Measurements from ENCODE around the gene PROP1. TPM values are rescaled to one million over a fixed set of nuclear protein-coding genes. Genes with fewer than 3 reads are reported as not detected.
"Not testable (repeated sequence)": the region's sequence is repeated elsewhere in the genome, so short reads cannot be mapped to it uniquely, and the experiment has no call there.

The PROP1 gene
- total and polyA plus RNA-seq, 2 of the 4 experiments (the other 2 are of a cell fraction): not detected

DNA sequence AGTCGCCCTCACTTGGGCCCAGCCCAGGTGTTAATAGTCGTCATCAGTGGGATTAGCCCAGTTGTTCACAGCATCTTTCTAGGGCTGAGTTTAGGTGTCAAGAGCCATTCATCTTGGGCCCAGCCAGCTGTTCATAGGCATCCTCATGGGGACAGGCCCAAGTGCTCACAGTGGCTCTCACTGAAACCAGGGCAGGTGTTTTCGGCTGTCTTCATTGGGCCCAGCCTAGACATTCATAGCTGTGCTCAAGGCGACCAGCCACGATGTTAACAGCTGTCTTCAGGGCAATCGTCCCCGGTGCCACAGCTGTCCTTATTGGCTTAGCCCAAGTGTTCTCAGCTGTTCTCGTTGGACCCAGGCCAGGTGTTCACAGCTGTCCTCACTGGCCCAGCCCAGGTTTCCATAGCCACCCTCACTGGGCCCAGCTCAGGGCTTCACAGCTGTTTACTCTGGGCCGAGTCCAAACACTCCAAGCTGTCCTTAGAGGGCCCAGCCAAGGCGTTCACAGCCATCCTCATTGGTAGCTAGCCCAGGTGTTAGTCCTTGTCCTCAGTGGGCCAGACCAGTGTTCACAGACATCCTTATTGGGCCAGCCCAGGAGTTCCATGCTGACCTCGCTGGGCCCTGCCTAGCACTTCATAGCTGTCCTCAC, 23.5 kb upstream of the PROP1 start:
- in situ Hi-C loops (cut with MboI; ENCODE audit: low sequenced_read_pairs); POLR2A ChIA-PET (ENCODE audit: unreplicated experiment); H4K5ac ChIP-seq (ENCODE audit: low read depth, low read length): not testable (repeated sequence)

DNA sequence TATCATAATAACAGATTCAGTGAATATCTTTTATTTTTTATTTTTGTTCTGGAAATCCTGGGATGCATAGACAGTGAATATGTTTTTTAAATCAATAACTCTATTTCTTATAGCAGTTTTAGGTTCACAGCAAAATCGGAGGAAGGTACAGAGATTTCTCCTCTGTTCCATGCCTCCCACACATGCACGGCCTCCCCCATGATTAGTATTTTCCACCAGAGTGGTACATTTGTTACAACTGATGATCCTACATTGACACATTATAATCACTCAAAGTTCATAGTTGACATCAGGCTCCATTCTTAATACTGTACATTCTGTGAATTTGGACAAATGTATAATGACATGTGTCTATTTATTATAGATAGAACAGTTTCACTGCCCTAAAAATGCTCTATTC, 16.7 kb upstream of the PROP1 start:
- H3K9me3 ChIP-seq (ENCODE audit: control insufficient read depth, insufficient read depth, low read length); H2BK5ac ChIP-seq (ENCODE audit: low read depth, low read length, poor library complexity, severe bottlenecking); H3K23ac ChIP-seq (ENCODE audit: low read depth, low read length); BruUV-seq (replicated peaks); CTCF ChIA-PET; H3K9me1 ChIP-seq (ENCODE audit: insufficient read depth, low read length); H3K56ac ChIP-seq (ENCODE audit: extremely low read depth, insufficient read depth, low read length); dilution Hi-C loops (cut with HindIII; ENCODE audit: low sequenced_read_pairs, unreplicated experiment); H3K27me3 ChIP-seq (ENCODE audit: control insufficient read depth, insufficient read depth, low read length); H3K4me2 ChIP-seq (ENCODE audit: low read depth, low read length); H3K14ac ChIP-seq (replicated peaks; ENCODE audit: low read depth, low read length); H4K8ac ChIP-seq (ENCODE audit: low read depth in 2 of 2, low read length in 2 of 2); H4K20me1 ChIP-seq (ENCODE audit: insufficient read depth, low read length); H2BK120ac ChIP-seq (ENCODE audit: low read depth, low read length); H3K18ac ChIP-seq (ENCODE audit: low read depth, low read length); H3K4ac ChIP-seq (ENCODE audit: low read depth, low read length); H3K27ac ChIP-seq (ENCODE audit: insufficient read depth, low read length); in situ Hi-C loops (cut with MboI; ENCODE audit: low sequenced_read_pairs); H3K79me1 ChIP-seq (ENCODE audit: low read depth in 1 of 2, low read length in 2 of 2); H3K4me3 ChIP-seq (ENCODE audit: insufficient read depth, low read depth, low read length); H2AK9ac ChIP-seq (replicated peaks; ENCODE audit: low read depth, low read length, poor library complexity); H3K36me3 ChIP-seq (ENCODE audit: control insufficient read depth, insufficient read depth, low read length); H4K91ac ChIP-seq (ENCODE audit: insufficient read depth, low read depth, low read length); H2AFZ ChIP-seq (replicated peaks; ENCODE audit: low read length, poor library complexity); DNase-seq; H3K9ac ChIP-seq (ENCODE audit: low read depth, low read length); H3K4me1 ChIP-seq (ENCODE audit: control insufficient read depth, insufficient read depth, low read length); H2BK20ac ChIP-seq (ENCODE audit: low read depth, low read length); POLR2A ChIA-PET (ENCODE audit: unreplicated experiment); H2BK15ac ChIP-seq (ENCODE audit: low read depth, low read length); H2AK5ac ChIP-seq (ENCODE audit: low read depth, low read length); ATAC-seq (ENCODE audit: low read depth); H4K5ac ChIP-seq (ENCODE audit: low read depth, low read length); intact Hi-C loops (cut with micrococcal nuclease): not testable (repeated sequence)
- WGBS, 2 experiments (ENCODE audit: extremely low coverage in 2 of 2, insufficient read length in 1 of 2): no CpG with 5 or more reads among the region's 2 CpGs

More for the DNA sequence above, 23.5 kb upstream of the PROP1 start:
- H4K8ac ChIP-seq (ENCODE audit: low read depth in 2 of 2, low read length in 2 of 2); H3K4ac ChIP-seq (ENCODE audit: low read depth, low read length); ATAC-seq (ENCODE audit: low read depth); DNase-seq; H2BK20ac ChIP-seq (ENCODE audit: low read depth, low read length); H3K9me1 ChIP-seq (ENCODE audit: insufficient read depth, low read length); H3K56ac ChIP-seq (ENCODE audit: extremely low read depth, insufficient read depth, low read length); H3K18ac ChIP-seq (ENCODE audit: low read depth, low read length); intact Hi-C loops (cut with micrococcal nuclease); BruUV-seq (replicated peaks); H3K79me1 ChIP-seq (ENCODE audit: low read depth in 1 of 2, low read length in 2 of 2); H4K20me1 ChIP-seq (ENCODE audit: insufficient read depth, low read length); H2BK120ac ChIP-seq (ENCODE audit: low read depth, low read length); H3K9me3 ChIP-seq (ENCODE audit: control insufficient read depth, insufficient read depth, low read length); H3K27me3 ChIP-seq (ENCODE audit: control insufficient read depth, insufficient read depth, low read length); H3K9ac ChIP-seq (ENCODE audit: low read depth, low read length); H3K36me3 ChIP-seq (ENCODE audit: control insufficient read depth, insufficient read depth, low read length); H2AK5ac ChIP-seq (ENCODE audit: low read depth, low read length); H3K4me2 ChIP-seq (ENCODE audit: low read depth, low read length); CTCF ChIA-PET; H4K91ac ChIP-seq (ENCODE audit: insufficient read depth, low read depth, low read length); dilution Hi-C loops (cut with HindIII; ENCODE audit: low sequenced_read_pairs, unreplicated experiment); H2AFZ ChIP-seq (replicated peaks; ENCODE audit: low read length, poor library complexity); H2AK9ac ChIP-seq (replicated peaks; ENCODE audit: low read depth, low read length, poor library complexity); H3K27ac ChIP-seq (ENCODE audit: insufficient read depth, low read length); H3K23ac ChIP-seq (ENCODE audit: low read depth, low read length); H3K4me1 ChIP-seq (ENCODE audit: control insufficient read depth, insufficient read depth, low read length); H2BK15ac ChIP-seq (ENCODE audit: low read depth, low read length); H2BK5ac ChIP-seq (ENCODE audit: low read depth, low read length, poor library complexity, severe bottlenecking); H3K14ac ChIP-seq (replicated peaks; ENCODE audit: low read depth, low read length); H3K4me3 ChIP-seq (ENCODE audit: insufficient read depth, low read depth, low read length): not testable (repeated sequence)
- WGBS, 2 experiments (ENCODE audit: extremely low coverage in 2 of 2, insufficient read length in 1 of 2): no CpG with 5 or more reads among the region's 11 CpGs
